GM19328 (cell line): Measurements from ENCODE around the gene ARRDC3.
A peak's percentile ranks its signal among the peaks of the same experiment; 100 is the strongest.
"Not testable (repeated sequence)": the region's sequence is repeated elsewhere in the genome, so short reads cannot be mapped to it uniquely, and the experiment has no call there.

Experiments
- ATAC-seq: cut with Tn5 transposase; IDR thresholded peaks from one replicate; pipeline ENCODE4 v1.9.1; 2021; ENCODE audit warnings: mild to moderate bottlenecking, moderate library complexity; ENCODE audit not compliant: unreplicated experiment

ARRDC3 gene, protein sequence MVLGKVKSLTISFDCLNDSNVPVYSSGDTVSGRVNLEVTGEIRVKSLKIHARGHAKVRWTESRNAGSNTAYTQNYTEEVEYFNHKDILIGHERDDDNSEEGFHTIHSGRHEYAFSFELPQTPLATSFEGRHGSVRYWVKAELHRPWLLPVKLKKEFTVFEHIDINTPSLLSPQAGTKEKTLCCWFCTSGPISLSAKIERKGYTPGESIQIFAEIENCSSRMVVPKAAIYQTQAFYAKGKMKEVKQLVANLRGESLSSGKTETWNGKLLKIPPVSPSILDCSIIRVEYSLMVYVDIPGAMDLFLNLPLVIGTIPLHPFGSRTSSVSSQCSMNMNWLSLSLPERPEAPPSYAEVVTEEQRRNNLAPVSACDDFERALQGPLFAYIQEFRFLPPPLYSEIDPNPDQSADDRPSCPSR

DNA sequence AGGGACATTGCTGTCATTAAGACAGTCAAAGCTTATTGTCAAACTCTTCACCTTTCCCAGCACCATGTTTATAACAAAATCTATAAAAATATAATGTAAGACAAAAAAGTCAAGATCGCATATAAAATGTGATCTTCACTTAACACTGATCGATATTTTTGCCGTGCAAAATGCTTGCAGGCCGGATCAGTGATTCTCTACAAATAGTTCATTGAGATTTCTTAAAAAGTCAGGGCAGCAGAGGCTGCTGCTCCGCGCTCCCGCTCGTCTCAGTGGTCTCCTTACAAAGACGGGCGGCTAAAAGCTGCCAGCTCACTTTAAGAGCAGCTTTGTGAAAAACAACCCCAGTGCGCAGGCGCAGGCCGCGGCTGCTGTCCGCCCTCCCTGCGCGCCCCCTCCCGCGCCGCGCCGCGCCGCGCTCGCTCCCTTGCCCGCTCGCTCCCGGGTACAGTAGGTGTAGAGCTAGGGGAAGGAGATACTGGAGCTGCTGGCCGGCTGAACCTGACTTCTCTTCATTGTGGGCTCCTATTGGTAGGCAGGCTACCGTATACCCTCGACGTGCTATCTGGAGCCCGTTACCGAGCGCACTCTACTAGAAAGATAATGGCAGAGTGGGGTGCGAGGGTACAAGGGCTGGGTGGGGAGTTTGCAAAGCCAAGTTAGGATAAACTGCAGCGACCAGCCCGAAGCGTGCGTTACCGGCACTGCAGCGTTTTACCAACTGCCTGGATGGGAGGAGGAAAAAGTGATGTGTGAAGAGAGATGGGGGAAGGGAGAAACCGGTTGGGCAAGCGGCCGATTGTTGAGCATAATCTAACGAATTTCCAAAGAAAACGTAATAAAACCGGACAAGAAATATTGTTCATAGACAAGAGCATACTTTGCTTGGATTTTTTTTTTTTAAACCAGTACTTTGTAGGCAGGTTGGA is at the start of gene ARRDC3:
Gene ARRDC3 (minus strand): TSS at position 291 of the 929 bp plus-strand sequence. CDS start 225 bp downstream, at position 66.
- peak; percentile 43 for ATAC-seq

GRCh38 chr5:91430949-91431348 is 47.8 kb upstream of the ARRDC3 start:
- no peak for ATAC-seq

- ATAC-seq = no peak
Observed at GRCh38 chr5:91424638-91425436, 41.7 kb upstream of the ARRDC3 start.

GRCh38 chr5:91423871-91424270 is 40.8 kb upstream of the ARRDC3 start:
- ATAC-seq = no peak

DNA sequence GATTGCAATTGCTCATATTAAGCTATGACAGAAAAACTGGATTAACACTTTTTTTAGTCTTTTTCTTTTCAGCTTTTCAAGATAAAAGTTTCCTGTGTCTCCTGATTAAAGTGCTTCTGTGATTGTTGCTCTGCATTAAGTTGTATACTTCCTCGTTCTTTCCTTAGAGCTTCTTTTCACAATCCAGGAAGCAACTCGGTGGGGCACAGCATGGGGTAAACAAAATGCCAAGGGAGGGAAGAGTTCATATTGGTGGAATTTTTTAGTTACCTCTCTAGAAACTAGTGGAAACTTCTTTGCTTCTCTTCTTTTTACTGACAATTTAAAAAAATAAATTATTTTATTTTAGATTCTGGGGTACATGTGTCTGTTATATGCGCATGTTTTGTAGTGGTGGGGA is 37.8 kb upstream of the ARRDC3 start:
- no peak for ATAC-seq

GRCh38 chr5:91419571-91420537 is 36.7 kb upstream of the ARRDC3 start:
- no peak for ATAC-seq

DNA sequence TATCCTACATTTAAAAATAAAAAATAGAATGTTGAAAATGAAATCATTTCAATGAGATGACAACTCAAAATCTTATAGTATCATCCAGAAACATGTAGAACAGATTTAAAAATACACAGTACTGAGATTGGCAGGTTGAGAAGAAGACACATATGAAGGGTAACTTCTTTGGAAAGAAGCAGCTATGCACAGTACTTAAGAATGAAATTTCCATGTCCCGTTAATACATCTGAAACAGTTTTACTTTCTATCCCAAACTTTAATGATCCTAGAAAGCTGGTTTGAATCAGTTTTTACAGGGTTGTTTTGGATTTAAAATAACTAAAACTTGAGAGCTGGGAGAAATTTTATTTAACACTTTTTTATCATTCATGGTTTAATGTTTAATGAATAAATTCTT is 36.0 kb upstream of the ARRDC3 start:
- no peak for ATAC-seq

DNA sequence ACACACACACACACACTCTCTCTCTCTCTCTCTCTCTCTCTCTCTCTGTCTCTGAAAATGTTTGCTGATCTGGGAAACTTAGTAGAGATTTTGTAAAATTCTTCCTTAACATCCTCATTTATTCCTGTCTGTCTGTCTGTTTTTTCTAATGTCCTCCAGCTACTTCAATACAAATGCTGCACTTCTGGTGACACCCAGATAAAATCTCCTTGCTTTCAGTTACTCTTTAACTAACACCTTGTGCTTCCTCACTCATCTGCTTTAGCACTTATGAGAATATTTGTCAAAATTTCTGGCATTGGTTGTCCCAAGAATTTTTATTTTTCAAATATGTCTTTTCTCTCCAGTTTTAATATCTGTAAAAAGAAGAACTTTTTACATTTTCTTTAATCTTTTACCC is 35.0 kb upstream of the ARRDC3 start:
- no peak for ATAC-seq

- no peak for ATAC-seq
Observed at GRCh38 chr5:91417219-91417618, 34.1 kb upstream of the ARRDC3 start.

DNA sequence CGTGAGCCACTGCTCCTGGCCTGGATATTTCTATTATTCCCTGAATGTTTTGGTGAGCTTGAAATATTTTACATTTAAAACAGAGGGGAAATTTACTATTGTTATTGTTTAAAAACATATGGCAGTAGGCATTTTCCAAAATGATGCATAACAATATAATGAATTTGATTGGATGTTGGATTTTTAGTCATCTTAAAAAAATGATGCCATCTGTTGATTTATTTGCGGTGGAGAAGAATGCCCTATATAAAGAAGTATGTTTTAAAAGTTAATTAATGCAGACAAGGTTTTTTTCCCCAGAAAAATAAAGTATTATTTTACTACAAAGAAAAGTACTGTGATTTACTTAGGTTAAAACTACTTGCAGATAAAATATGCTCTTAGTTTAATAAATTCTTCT is 33.4 kb upstream of the ARRDC3 start:
- no peak for ATAC-seq

- no peak for ATAC-seq
Observed at GRCh38 chr5:91409304-91409703, 26.2 kb upstream of the ARRDC3 start.

- no peak for ATAC-seq
Observed at GRCh38 chr5:91408710-91409109, 25.6 kb upstream of the ARRDC3 start.

DNA sequence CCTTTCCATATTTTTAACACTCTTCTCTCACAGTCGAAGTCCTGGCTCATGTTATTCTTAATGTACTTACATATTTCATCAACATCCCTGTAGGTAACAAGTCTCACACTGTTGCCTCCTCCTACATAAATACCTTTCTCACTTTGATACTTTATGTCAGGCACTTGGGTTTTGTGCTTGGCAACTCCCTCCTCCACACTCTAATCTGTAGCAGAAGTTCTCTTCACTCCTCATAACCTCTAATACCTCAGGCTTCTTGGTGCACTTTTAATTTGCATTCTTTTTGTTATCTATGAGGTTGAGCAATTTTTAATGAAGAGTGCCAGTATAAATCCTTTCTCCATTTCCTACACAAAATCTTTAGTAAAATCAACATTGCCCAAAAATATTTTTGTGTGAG is 24.1 kb upstream of the ARRDC3 start:
- ATAC-seq = no peak

DNA sequence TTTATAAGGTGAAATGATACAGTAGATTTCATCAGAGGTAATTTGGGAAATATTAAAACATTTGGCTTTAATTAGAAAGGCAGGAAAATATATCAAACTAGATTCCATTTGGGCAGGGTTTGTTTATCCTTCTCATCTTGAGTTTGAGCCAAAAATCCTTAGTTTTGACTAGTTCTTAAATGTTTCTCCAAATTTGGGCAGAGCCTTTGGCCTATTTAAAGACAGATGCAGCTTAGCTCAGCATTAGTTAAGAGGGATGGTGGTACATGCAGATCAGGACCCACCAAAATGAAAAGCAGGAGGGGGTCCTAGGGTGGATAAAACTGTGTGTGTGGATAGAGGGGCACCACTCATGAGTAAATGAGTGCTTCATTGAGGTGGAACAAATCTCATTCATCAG is 20.3 kb upstream of the ARRDC3 start:
- ATAC-seq = no peak

GRCh38 chr5:91401175-91401574 is 18.1 kb upstream of the ARRDC3 start:
- no peak for ATAC-seq

GRCh38 chr5:91397791-91398190 is 14.7 kb upstream of the ARRDC3 start:
- no peak for ATAC-seq

GRCh38 chr5:91390268-91390667 is 7.2 kb upstream of the ARRDC3 start:
- no peak for ATAC-seq

- ATAC-seq = not testable (repeated sequence)
Observed at GRCh38 chr5:91389555-91389954, 6.4 kb upstream of the ARRDC3 start.

GRCh38 chr5:91388362-91388761 is 5.2 kb upstream of the ARRDC3 start:
- ATAC-seq = no peak

DNA sequence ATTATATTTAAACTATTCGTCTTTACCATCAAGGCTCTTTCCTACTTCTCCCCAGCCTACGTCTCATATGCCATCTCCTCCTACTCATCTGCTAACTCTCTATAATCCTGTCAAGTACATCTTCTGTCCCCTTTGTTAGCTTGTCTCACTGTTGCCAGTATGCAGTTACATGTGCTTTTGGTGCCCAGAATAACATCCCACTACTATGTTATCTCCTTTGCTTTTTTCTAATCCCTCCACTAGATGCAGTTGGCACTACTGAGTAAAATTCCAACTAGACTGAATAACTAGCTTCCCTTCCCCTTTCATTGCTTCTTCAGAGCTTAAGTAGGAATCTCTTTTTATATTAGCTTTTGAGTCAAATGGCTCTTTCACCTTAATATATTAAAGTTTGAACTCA is 3.0 kb upstream of the ARRDC3 start:
- ATAC-seq = no peak
